Measurements from ENCODE around the gene BAIAP2. TPM values are rescaled to one million over a fixed set of nuclear protein-coding genes. Genes with fewer than 3 reads are reported as not detected.

BAIAP2 gene
- total and polyA plus RNA-seq, 2 donors (not counting 3 experiments of a cell fraction or from before 2014, with no cell fraction given): 12.3 to 18.6 TPM

- no peak overlapping the region for H3K9ac ChIP-seq (replicated peaks; ENCODE audit: extremely low read depth, insufficient read depth, low read length)
- ChIA-PET CTCF (interaction anchor here (1.1 to 1.2 kb wide), 2 partner anchors 13 to 47 kb away, joined by 3 to 6 read pairs; no protein-coding TSS in a partner anchor), POLR2A (no interaction called here)
- H3K9me3 ChIP-seq (replicated peaks; ENCODE audit: control insufficient read depth, insufficient read depth, low read length): no peaks in the 10 kb centered on the region
- H3K4me1 ChIP-seq (ENCODE audit: control insufficient read depth, extremely low read depth, insufficient read depth, low read length): peaks cover 14% of the 10 kb centered on the region
- no peaks in the 10 kb centered on the region for H3K9me1 ChIP-seq (replicated peaks; ENCODE audit: control insufficient read depth, extremely low read depth, insufficient read depth, low read length)
- no peak for DNase-seq (ENCODE audit: low read depth, low spot score)
- peaks cover 4% of the 10 kb centered on the region for H3K79me2 ChIP-seq (ENCODE audit: control insufficient read depth, insufficient read depth, low read length)
- dilution Hi-C loops (cut with MboI; ENCODE audit: extremely low pct_ligation_motif_present, low sequenced_read_pairs): no loop called here
- no peak overlapping the region for H3K27ac ChIP-seq (ENCODE audit: insufficient read depth, low read depth, low read length)
- peak overlapping the region; percentile 39 for H3K4me2 ChIP-seq (ENCODE audit: insufficient read depth, low read length)
- intact Hi-C loops (cut with micrococcal nuclease): no loop called here
- H2AFZ ChIP-seq (ENCODE audit: low read depth, low read length): no peak overlapping the region
- no TSS peak for BruUV-seq (replicated peaks)
- H3K27me3 ChIP-seq (ENCODE audit: control insufficient read depth in 2 of 2, insufficient read depth in 2 of 2, low read length in 2 of 2): no peaks in the 10 kb centered on the region
- FAIRE-seq: no peak
- peaks cover 0 to 2% of the 10 kb centered on the region in 2 experiments for H3K36me3 ChIP-seq (ENCODE audit: control insufficient read depth in 2 of 2, extremely low read depth in 1 of 2, insufficient read depth in 2 of 2, low read length in 2 of 2)
- no peak for TF ChIP-seq MYC (IDR thresholded peaks at IDR 0.05; ENCODE audit: low read depth, low read length)
- no peak for TF ChIP-seq JUN (IDR thresholded peaks at IDR 0.05; ENCODE audit: borderline replicate concordance, insufficient read depth, insufficient read length, low read depth)
- no peak for TF ChIP-seq EZH2 (IDR thresholded peaks at IDR 0.05; ENCODE audit: borderline replicate concordance, low read depth, low read length, severe bottlenecking)
- no peak for TF ChIP-seq FOS (IDR thresholded peaks at IDR 0.05; ENCODE audit: borderline replicate concordance, insufficient read depth, low read length)
- TF ChIP-seq MAX (IDR thresholded peaks at IDR 0.05; ENCODE audit: insufficient read depth, insufficient read length): no peak
- TF ChIP-seq POLR2AphosphoS5 (IDR thresholded peaks at IDR 0.05; ENCODE audit: insufficient read depth, low read depth, low read length): no peak
- no peak for TF ChIP-seq GATA2 (IDR thresholded peaks at IDR 0.05; ENCODE audit: insufficient read depth, insufficient read length, low read depth, low read length)
- TF ChIP-seq POLR2A (IDR thresholded peaks at IDR 0.05; ENCODE audit: low read depth, low read length): no peak
- H4K20me1 ChIP-seq (replicated peaks; ENCODE audit: control insufficient read depth, extremely low read depth, insufficient read depth, low read length): no peaks in the 10 kb centered on the region
- peak overlapping the region in 1 of 3 experiments; percentile 28 for H3K4me3 ChIP-seq (replicated peaks in 1 of 3; ENCODE audit: insufficient read depth in 1 of 3, low read depth in 1 of 3, low read length in 3 of 3)
These were observed 1.4 kb downstream of the BAIAP2 start for GRCh38 chr17:81036197-81036941.

All from endothelial cell of umbilical vein (primary cell).